GM18505 (cell line): ENCODE measurements around the gene PSME1.

Source experiments
- ATAC-seq: cut with Tn5 transposase; IDR thresholded peaks from one replicate; pipeline ENCODE4 v1.9.1; 2021; ENCODE audit not compliant: unreplicated experiment
- POLR2A ChIP-seq: IDR thresholded peaks from 4 replicates; pipeline ENCODE4 v1.6.1; 2011; ENCODE audit warnings: borderline replicate concordance; ENCODE audit not compliant: insufficient read depth, insufficient read length; ENCODE audit errors: extremely low read depth

Gene PSME1

DNA sequence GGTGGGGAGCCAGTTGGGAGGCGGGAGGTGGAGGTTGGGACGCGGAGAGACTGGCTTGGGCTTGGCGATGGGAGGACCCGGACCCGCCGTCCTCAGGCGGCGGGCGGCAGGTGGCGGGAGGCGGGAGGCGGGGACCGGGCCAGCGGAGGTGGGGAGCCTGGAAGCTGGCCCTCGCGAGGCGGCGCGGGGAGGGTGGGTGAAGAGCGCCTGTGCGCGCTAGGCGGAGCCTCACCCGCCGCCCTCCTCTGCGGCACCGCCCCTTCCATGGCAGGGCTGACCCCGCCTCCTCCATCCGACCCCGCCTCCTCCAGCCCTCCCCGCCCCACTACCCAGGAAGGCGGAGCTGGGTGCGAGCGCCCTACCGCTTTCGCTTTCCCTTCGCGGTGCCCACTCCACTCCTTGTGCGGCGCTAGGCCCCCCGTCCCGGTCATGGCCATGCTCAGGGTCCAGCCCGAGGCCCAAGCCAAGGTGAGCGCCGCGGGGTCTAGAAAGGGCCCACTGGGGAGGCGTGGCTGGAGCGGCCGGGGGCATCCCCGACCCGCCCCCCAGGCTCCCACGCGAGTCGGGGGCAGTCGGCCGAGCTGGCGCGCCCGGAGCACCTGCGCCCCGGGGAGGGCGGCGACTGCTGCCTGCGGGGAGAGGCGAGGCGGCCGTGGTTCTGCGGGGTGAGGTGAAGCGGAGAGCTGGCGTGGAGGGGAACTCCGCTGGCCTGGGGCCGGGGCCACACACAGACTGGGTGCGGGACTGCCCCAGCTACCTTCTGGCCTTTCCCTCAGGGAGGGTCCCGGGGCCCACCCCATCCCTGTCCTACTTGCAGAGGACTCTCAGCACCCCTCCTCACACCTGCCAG lies at the start of gene PSME1:
PSME1 (plus strand) TSS at position 361 of the 850 bp plus-strand sequence; CDS start at position 430, 69 bp downstream.
- peak; percentile 62 for TF ChIP-seq POLR2A
- ATAC-seq: peak; percentile 85

DNA sequence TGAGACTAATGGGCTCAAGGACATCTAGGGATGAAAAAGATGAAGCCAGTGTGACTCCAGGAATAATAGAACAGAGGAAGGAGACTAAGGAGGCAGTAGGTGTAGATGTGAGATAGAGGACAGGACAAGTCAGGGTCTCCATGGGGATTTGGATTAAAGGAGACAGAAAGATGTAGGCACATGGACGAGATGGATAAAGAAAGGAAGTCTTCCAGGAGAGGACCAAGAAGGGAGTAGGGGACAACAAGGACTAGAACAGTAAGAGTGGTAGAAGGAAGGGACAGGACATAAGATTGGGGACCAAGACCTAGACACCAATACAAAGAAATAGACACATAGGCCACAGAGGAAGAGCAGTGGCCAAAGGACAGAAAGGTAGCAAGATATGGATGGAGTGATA lies 49.0 kb upstream of the PSME1 start:
- ATAC-seq: no peak

DNA sequence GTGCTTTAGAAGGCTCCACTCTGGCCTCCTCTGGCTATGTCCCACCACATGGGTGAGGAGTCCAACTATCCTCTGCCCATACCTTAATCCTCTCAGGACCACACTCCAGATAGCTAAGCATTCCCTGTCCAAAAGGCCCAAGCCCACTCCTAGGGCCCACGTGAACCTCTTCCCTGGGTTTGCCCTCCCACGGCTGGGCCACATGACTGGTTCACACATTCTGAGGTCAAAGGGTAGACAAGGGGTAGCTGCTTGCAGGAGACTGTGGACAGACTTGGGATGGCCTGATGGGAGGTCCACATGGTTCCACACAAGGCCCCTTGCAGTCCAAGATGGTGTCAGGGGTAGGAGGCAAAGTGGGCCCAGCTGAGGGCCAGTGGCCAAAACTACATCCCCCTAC lies 47.9 kb upstream of the PSME1 start:
- TF ChIP-seq POLR2A: no peak
- no peak for ATAC-seq

More for the DNA sequence above, 49.0 kb upstream of the PSME1 start:
- no peak for TF ChIP-seq POLR2A

DNA sequence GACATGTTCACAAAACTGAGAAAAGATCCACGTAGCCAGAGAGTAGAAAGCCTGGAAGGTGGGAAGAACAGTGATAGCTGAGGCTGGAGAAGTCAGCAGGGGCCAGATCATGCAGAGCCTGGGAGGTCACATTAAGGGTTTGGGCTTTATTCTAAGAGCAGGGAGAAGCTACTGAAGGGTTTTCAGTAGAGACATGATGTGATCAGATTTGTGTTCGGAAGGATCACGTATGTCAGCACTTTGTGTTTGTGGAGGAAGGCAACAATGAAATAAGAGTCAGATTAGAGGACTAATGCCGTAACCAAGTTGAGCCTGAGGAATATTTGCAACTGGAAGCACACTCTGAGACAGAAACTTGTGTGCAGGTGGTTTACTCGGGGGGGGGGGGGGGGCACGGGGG lies 46.1 kb upstream of the PSME1 start:
- ATAC-seq: no peak
- no peak for TF ChIP-seq POLR2A

DNA sequence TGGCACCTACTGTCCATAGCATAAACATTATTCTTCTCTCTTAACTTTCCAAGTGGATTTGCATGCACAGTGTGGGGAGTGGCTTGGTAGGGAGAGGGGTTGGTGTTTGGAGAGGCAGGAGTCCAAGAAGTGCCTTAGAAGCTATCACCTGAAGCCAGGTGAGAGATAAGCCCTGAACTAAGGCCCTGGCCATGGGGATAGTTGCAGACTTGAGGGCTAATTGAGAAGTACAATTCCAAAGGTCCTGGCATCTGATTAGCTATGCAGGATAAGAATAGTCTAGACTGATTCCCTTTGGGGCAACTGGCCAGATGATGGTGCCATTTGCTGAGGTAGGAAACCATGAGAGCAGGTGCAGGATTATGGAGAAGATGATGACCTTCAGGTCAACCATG lies 43.9 kb upstream of the PSME1 start:
- ATAC-seq: no peak
- no peak for TF ChIP-seq POLR2A

DNA sequence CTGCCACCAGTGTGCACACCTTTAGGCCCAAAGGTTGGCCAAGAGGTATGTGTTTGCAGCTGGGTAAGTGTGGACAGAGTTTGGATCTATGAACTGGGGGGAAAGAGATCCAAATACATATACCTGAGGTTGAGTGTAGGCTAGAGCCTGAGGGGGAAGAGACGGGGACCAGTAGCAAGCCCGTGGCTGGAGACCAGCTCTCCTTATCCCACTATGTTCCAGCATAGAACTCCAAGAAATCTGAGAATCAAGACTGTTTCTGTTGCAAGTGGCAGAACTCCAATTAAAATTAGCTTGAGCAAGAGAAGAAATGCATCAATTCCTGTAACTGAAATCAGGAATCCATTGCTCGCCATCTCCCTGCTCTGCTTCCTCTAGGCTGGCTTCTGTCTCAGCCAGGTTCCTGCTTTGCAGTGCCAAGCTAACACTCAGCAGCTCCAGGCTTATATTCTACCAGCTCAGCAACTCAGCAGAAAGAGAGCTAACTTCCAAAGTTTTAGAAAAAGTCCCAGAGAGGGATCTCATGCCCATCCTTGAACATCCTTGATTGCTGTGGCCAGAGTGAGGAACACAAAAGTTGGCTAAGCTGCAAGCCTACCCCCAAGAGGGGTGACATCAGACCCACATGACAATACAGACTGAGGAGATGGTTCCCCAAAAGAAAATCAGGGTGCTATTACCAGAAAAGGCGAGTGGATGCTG lies 43.3 kb upstream of the PSME1 start:
- no peak for ATAC-seq
- no peak for TF ChIP-seq POLR2A

DNA sequence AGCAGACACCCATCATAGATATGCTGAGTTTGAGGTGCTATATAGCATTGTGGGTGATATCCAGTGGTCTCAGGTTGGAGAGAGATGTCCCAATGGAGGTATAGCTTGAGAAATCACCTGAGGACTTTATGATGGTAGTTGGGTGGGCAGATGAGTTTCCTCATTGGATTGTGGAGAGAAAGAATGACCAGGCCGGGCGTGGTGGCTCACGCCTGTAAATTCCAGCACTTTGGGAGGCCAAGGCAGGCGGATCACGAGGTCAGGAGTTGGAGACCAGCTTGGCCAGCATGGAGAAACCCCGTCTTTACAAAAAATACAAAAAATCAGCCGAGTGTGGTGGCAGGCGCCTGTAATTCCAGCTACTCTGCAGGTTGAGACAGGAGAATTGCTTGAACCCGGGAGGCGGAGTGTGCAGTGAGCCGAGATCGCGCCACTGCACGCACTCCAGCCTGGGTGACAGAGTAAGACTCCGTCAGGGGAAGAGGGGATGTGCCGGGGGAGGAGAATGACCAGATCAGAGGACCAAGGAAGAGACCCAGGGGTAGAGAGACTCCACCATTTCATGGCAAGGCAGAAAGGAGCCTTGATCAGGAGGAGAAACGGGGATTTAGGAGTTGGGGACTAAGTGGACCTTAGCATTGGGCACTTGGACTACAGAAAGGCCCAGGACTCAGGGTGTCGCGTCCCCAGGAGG lies 42.6 kb upstream of the PSME1 start:
- no peak for TF ChIP-seq POLR2A
- no peak for ATAC-seq

DNA sequence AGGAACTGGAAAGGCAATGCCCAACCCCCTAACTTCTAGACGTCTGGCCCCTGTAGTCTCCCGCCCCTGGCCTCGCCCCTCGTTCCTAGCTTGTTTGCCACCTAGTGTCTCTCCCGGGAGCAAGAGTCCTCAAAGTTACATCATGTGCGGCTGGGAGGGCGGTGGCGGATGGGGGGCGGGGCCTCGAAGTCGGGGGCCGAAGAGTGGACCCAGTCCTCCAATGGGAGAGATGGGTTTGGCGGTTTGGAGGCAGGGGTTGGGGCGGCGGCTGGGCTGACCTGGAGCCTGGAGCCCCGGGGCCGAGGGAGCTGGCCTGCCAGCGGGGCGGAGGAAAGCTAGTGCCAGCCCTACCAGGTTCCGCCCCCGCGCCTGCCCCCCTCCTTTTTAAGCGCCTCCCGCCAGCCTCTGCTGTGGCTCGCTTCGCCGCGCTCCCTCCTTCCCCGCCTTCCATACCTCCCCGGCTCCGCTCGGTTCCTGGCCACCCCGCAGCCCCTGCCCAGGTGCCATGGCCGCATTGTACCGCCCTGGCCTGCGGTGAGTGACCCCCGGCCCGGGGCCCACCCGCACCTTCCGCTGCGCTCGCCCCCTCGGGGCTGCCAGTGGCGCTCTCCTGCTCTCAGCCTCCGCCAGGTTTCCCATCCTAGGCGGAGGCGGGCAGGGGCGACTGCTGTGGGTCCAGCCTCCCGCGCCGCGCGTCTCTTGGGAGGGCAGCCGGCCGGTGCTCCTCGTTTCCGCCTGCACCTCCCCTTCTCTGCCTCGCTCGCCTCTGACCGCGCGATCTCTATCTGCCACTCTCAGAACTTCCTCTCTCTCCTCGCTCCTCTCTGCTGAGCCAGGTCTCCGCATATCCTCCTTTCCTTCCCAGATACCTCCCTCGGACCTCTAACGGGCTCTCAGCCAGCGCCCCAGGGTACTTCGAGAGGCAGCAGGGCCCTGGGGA lies 41.8 kb upstream of the PSME1 start, which contains the start of gene PCK2:
PCK2 (plus strand) TSS at position 411 of the 940 bp plus-strand sequence; CDS start at position 506, 95 bp downstream.
- peak; percentile 98 for TF ChIP-seq POLR2A
- ATAC-seq: peak; percentile 44

DNA sequence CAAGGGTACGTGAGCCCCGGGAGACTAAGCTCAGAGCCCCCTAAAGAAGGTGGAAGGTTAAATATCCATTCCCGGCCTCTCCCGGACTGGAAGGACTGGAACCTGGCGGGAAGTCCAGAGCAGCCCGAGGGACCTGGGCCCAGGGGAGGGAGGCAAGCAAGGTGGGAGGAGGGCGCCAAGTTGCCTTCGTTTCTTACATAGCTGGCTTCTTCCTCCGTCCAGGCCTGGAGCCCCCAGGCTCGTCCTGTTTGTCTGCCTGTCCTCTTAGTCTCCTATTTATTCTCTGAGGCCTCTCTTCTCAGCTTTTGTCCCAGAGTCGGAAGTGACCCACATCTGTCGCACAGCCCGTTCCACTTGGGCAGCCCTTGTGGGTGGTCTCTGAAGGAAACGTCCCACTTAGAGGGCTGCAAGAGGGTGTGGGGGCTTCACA lies 41.1 kb upstream of the PSME1 start:
- ATAC-seq: no peak
- TF ChIP-seq POLR2A: no peak

DNA sequence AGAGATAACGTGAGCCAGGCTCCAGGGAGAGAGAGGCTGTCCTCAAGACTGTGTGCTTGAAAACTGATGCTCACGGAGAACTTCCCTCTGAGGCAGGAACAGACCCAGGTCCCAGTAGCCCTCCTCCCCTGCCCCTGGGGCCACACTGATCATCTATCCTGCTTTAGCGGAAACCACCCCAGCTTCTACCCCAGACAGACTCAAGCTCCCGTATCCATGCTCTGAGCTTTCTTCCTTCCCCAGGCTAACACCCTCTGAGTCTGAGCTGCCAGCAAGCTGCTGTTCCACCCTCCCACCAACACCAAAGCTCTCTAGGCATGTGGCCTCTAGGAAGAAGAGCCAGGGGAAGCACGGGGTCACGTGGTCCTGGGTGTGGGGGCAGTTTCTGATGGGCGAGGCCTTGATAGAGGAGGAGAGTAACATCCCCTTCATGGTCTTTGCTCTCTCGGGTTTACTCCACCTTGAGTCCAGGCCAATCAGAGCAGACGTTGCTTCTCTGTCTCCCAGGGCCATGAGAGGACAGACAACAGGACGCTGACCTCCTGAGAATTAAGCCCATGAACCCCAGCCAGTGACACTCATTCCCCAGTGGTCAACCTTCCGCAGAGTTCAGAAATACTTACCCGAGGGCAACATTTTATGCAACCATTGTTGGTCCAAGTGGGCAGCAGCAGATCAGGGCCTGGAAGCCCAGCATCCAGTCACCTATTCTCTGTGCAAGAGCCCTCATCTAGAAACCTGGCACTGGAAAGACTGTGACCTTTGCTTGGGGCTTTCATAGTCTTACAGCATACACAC lies 40.5 kb upstream of the PSME1 start:
- peak; percentile 98 for TF ChIP-seq POLR2A
- peak; percentile 64 for ATAC-seq

DNA sequence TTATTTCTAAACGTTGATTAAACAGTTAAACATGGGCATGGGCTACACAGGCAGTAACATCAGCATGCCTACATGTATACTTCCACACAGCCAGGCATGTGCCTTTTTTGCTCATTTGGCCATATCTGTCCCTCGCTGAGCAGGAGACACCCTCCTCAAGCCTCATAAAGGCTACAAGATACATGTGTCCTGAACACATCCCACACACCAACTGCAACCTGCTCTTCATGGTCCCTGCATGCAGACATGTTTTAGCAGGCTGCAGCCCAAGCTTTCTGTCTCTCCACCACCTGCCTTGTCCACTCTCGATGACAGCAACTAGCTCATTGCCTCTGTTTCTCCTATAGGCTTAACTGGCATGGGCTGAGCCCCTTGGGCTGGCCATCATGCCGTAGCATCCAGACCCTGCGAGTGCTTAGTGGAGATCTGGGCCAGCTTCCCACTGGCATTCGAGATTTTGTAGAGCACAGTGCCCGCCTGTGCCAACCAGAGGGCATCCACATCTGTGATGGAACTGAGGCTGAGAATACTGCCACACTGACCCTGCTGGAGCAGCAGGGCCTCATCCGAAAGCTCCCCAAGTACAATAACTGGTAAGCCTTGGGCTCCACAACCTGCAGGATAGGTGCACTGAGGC lies 39.3 kb upstream of the PSME1 start:
- no peak for TF ChIP-seq POLR2A
- no peak for ATAC-seq

DNA sequence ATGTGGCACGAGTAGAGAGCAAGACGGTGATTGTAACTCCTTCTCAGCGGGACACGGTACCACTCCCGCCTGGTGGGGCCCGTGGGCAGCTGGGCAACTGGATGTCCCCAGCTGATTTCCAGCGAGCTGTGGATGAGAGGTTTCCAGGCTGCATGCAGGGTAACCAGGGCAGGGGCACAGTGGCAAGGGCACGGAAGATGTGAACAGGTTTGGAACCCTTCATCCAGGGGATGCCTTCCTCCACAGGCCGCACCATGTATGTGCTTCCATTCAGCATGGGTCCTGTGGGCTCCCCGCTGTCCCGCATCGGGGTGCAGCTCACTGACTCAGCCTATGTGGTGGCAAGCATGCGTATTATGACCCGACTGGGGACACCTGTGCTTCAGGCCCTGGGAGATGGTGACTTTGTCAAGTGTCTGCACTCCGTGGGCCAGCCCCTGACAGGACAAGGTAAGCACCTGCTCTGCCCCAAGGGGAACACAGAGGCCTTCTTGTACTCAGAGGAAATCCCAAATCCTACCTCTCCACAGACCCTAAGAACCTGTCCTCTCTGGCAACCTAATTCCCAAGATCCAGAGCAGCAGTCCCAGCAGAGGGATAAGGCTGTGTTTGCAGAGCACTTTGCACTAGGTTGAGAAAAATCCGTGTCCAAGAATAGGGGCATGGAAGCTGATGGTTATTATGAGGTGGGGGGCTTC lies 37.6 kb upstream of the PSME1 start:
- no peak for ATAC-seq
- TF ChIP-seq POLR2A: no peak
